T-helper 17 cell (primary cell): ENCODE data around the gene NAV1. TPM values are rescaled to one million over a fixed set of nuclear protein-coding genes. Genes with fewer than 3 reads are reported as not detected.

Experiments used
- total RNA-seq, 4 donors: library from RNA in 2 of 4; stranded (reverse) in 2 of 4; gene quantifications; one replicate each; pipeline ENCODE4 v1.2.3 and lab custom pipeline; 2022 to 2026

NAV1 gene
- total RNA-seq, 2 donors from 2014 or later: 3.8 to 3.9 TPM

Other genes with a start within 250 kb of the NAV1 start
- not detected for gene TNNT2, start 161.4 kb upstream of the NAV1 start, total RNA-seq
- not detected for gene LAD1, start 139.8 kb upstream of the NAV1 start, total RNA-seq
- not detected for gene TNNI1, start 117.4 kb upstream of the NAV1 start, total RNA-seq
- 1 to 10 TPM; 1.6 to 2.7 TPM for gene PHLDA3, start 69.9 kb upstream of the NAV1 start, total RNA-seq
- gene CSRP1, start 32.0 kb upstream of the NAV1 start, total RNA-seq: 10 to 100 TPM; 37.2 to 51.7 TPM